GM21717 (cell line): ENCODE data around the gene COL4A6.

Source experiments
- ATAC-seq: cut with Tn5 transposase; IDR thresholded peaks from one replicate; pipeline ENCODE4 v1.9.1; 2021; ENCODE audit warnings: mild to moderate bottlenecking, moderate library complexity; ENCODE audit not compliant: unreplicated experiment

COL4A6 gene

DNA sequence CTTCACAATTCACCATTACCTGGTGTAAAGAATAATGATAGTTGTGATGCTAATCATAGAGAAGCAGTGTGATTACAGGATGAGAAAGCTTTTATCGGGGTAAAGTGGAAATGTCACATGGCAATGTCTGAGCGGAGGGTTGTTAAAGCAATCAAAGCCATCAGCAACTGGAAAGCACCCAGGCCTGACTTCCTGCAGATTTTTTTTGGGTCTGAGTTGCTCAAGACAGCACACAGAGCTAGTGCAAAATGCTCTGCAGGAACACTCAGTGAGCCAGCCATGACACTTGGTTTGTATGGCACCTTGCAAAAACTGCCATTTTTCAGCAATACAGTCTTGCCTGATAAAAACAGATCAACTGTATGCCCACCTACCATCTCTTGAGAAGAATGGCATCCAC is 152.9 kb downstream of the COL4A6 start:
- ATAC-seq = no peak

DNA sequence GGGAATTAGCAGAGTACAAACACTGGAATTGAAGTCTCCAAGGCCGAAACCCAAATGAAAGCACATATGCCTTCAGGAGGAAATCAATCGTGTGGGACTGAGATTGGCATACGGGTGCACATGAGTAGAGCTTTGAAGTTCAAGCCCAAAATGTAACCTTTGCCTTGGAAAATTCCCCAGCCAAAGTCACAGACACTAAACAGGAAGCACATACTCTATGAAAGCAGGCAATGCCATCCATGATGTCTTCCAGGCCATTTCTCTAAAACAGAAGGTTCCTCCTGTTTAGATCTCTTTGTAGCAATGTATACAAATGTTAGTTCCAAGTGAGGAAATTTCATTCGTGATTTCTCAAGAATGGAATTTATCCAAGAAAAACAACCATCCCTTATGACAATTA is 162.5 kb downstream of the COL4A6 start:
- ATAC-seq = no peak

DNA sequence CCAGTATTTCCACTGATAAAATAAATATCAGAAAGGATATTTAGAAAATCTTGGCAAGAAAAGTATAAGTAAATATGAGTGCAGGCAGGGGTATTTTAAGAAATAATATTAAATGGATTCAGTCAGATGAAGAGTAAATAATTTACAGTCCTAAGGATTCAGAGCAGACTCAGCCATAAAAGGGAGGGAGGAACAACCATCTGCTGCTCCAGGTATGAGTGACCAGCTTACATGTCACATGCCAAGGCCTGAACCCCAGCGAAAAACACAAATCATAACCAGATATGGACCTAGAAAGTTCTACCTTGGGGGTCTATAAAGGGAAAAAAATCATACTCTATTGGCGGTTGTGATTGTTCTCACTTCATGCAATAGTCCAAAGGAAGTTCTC is 166.8 kb downstream of the COL4A6 start:
- ATAC-seq = no peak

DNA sequence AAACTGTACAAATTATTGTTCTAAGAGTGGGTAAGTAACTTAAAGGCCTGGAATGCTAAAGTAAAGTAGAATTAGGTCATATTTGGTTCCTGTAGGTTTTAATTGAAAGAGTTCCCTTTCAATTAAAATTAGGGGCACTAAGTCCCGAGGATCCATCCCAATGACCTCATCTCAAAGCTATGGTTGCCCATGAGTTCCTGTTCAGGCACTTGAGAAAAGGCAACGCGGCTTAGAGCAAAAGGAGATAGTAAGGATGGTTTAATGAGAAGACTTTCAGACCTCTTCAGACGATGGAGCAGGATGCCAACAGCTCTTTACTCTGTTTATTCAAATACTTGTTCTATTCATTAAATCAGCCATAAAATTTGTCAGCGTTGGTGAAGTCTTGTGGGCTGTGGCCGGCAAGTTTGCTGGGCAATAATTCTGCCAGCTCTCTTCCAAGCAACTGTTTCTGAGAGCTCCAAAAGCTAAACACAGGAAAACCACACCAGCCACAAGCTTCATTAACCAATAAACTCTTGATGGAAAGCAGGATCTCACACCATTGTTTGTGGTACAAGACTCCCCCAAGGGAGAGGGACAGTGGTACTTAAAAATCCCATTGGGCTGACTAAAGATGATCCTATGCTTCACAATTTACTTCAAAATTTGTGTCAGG is 167.4 kb downstream of the COL4A6 start:
- ATAC-seq = no peak

DNA sequence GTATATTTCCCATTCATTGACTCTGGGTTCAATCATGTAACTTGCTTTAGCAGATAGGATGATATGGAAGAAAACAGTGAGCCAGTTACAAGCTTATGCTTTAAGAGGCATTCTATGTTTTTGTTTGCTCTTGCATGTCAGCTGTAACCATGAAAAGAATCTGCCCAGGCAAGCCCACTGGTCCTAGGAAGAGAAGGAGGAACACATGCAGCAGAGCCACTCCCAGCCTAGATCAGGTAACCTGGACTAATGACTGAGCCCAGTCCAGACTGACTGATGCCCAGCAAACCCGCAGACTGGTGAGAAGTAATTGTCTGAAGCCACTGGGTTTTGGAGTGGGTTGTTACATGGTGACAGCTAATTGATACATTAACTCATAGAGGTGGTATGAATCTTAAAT is 167.9 kb downstream of the COL4A6 start:
- no peak for ATAC-seq

DNA sequence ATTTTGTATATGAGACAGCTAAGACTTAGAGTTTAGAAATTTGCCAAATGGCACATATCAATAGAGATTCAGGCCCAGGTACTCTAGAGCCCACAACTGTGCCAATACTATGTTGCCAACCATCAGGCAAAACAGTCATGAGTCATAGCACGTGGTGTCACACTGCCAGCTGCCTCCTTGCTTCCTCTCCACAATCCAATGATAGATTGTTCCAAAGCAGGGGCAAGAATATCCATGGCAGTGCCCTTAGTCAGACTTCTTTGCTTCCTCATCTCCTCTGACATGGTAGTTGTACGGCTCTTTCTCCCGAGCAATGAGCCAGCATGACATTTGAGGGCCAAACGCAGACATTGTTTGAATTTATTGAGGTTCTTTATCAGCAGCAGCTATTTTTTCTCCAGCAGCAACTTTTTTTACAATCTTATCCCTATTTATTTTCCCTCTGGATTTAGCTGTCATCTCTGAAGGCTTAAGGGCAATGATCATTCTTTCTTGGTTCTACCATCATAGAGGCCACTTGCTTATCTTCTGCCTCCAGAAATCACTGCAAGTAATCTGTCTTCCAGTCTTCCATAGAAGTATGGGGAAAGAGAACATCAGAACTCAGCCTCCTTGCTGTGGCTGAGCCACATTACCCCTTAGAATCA is 169.7 kb downstream of the COL4A6 start:
- no peak for ATAC-seq

DNA sequence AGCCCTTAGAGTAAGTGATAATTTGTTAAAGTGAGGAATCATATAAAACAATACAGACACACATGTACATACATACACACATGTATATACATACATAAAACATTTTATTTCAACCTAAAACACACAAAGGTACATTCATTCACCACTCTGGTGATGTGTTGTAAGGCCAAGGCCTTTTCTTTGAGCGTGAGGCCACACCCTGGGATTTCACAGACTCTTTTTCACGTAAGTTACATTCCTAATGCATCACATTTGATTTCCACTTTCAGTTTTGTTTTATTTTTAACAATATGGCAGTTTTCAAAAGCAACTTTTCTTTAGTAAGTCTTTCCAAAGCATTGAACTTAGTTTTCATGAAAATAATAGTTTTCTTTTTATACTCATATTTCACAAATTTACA is 170.7 kb downstream of the COL4A6 start:
- ATAC-seq = no peak

DNA sequence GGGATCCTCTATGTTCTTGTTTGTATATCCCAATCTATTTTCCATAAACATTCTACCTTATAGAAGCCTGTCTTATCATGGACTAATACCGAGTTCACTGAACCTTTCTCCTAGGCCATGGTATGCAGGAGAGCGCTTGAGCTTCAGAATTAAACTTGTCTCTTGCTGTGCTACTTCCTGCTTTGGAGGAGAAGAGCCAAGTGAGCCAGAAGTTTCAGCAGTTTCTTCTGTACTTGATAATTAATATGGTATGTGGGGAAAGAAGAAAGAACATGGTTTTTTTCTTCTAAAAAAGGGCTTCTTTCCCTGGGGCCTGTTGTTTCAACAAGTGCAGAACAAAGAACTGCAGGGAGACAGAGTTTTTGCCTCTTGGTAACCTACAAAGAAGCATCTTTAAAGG is 173.8 kb downstream of the COL4A6 start:
- ATAC-seq = no peak

DNA sequence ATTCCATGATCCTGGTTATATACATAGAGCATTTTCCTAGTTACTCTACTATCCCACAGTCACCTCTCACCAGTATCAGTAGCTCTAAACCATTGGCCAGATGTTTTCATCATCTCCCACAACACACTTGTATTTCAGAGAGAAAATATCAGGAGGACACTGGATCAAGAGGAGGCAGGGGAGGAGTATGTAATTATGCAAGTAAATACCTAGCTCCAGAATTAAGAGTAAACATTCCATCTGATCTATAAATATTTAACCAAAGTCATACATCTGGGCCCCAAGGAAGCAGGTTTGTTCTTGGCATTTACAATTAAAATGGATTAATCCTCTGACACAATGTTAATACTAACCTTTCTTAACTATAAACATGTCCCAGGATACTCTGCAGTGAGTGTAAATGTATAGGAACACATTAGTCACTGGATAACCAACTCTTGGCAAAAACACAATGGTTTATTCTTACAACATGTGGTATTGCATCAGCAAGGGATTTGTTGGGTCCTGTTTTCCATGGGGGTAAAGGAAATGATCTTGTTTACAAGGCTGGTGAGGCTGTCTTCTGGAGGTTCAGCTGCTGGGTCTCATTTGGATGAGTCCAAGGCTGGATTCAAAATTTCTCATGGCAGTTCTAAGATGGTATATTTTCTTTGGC is 176.5 kb downstream of the COL4A6 start:
- no peak for ATAC-seq

DNA sequence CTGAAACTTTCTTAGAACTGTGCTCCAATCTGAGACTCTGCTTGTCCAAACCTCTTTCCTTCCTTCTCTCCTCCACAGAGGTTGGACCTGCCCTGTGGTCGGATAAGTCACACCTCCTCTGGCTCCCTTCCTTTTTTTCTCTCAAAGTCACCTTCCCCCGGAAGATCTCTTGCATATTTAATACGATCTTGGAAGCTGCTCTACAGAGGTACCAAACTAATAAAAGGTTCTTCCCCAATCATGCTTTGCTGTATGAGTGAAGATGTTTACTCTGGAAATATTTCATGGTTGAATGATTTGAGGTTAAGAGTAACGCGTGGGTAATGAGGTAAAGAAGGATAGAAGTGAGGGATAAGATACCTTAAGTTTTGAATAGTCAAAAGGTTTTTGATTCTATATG is 180.7 kb downstream of the COL4A6 start:
- no peak for ATAC-seq

DNA sequence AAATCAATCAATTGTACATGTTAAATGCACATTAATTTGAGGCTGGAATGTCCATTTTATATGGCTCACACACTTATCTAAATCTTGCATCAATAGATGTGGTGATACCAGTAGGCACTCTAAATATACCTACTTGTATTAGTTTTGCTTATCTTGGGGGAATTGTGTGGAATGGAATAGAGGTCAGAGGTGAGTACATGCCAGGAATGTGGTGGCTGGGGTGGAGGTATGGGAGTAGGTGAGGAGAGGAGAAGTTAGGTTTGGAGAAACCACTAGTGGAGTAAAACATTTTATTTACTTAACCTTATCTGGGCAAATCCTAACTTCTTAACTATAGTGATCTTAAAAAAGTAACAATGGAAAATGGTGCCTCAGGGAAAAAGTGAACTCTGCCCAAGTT is 183.6 kb downstream of the COL4A6 start:
- ATAC-seq = no peak

DNA sequence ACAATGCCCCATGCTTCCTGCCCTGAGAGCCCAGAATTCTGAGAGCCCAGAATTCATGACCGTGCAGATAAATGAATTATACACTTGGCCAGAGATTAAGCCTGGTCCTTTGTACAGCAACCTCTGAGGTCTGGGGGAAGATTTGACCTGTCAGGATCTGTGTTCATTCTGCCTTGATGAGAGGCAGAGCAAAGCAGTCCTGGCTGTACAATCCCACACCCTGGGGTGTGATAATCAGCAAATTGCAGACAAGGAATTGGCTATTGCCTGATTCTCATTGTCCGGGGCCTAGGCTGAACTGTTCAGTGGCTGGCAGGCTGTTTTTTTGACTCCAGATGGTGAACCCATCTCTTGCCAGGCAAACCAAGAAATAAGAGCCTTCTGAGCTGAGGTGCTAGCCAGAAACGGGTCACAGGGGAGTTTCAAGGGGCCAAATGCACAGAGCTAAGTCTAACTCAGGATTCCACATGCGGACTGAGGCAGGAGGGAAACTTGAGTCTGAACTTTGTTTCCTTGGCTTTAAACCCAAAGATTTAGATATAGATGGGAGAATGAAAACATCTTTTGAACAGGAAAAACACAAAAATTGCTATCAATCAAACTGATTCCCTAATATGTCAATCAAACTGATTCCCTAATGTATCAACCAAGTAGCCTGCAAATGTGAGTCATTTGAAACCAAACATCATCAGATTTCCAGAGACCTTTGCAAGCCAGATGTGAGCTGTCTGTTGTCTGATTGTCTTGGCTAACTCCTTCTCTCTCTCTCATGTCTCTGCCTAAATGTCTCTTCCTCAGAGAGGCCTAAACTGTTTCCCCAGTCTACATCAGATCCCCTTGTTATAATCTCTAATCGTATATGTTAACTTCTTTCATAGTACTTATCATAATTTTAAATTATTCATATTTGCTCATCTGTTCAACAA is 187.3 kb downstream of the COL4A6 start:
- ATAC-seq = no peak

DNA sequence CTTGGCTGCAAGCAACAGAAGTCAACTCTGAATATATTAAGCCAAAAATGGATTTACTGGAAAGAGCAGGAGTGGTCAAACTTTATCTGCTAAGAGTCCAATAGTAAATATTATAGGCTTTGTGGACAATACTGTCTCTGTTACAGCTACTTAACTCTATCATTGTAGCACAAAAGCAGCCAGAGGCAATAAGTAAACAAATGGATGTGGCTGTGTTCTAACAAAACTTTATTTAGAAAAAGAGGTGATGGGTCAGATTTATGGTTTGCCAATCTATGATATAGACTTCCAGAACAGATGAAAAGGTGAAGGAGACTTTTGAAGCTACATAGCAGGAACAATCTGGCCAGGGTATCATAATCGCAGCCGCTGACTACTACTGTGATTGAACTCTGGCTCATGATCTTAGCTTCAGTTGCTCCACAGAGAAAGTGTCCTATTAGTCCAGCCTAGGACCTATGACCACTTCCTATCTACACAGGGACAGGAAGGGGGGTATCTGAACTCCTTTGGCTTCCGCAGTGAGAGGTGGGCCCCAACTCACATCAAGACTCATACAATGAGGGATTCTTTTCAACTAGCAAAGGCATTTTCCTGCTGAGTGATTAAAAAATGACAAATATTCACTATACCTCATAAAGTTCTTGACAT is 191.8 kb downstream of the COL4A6 start:
- no peak for ATAC-seq

DNA sequence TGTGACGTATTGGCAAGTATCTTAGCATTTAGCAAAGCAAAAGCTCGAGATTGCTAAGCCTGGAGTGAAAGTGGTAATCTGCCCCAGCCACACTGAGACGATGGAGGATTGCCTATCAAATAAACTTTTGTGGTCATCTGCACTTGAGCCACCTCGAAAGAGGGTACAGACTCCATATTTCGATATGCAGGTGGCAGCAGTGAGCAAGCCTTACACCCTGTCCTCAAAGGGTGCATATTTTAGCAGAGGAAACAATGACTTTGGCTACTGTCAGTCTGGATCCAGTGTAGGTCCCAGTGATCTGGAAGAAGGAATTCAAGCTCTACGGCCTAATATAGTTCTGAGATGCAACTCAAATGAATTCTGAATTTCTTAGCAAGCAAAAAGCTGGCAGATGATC is 192.8 kb downstream of the COL4A6 start:
- ATAC-seq = no peak

DNA sequence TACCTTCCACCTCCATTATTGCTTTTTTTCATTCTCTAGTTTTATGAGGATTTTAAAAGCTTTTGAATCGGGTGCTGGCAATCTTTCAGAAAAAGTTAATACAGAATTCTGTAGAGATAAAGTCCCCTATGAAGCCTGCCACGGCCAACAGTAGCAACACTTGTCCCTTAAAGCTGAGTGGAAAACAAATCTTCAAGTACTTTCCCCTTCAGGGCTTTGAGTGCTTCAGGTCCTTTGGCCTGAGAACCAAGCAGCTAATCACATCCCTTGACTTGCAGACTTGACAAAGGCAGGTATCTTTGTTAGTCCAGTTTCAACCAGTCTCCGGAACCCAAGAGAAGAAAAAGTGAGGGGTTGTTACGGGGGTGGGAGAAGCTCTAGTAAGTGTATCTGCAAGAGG is 202.2 kb downstream of the COL4A6 start:
- no peak for ATAC-seq

DNA sequence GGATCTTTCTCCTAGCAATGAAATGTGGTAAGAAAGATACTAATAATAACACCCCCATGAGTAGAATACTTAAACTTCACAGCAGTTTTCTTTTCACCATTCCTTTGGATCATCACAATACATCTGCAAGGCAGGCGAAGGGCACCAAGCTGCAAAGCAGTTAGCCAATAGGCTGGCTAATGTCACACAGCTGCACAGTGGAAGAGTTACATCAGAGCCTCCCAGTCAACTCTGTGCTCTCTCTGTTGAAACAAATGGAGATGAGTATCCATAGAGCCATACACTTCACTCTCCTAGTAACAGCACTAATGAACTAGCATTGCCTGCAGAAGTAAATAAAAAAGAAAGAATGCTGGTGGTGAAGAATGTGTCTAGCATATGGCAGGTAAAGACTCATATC is 207.6 kb downstream of the COL4A6 start:
- no peak for ATAC-seq

DNA sequence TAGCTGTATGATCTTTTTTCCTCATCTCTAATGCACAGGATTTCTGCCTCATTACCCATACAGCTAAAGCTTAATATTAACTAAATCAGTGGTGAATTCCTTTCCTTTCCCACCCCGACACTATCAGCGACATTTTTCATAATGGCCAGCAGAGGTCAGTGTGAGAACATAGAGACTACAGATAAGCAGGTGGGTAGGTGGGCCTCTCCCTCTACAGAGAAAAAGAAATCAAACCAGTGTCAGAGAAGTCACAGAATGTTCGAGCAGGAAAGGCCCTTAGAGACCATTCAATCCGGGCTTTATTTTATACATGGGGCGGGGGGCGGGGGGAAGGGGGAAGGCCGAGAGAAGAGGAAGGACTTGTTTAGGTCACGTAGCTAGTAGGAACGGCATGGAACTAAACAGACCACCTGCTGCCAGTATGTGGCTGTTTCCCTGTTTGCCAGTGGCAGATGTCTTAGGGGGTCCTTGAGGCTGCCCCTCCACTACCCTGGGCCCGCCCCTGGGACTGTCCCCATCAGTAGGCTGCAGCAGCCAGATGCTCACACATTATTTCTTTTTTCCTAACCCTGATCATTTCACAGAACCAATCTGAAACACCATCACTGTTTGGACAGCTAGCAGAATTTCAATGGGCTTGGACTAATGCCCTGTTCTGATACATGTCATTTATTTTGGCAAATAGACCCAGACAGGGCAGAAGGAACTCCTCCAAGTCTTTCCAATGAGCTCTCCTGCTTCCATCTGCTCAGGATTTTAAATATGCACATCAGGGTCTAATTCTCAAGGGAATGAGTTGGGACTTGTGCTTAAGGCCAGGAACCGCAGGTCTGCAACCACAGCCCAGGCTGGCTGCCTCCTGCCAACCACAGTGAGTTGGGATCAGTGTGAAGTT is 213.2 kb downstream of the COL4A6 start:
- ATAC-seq = no peak

DNA sequence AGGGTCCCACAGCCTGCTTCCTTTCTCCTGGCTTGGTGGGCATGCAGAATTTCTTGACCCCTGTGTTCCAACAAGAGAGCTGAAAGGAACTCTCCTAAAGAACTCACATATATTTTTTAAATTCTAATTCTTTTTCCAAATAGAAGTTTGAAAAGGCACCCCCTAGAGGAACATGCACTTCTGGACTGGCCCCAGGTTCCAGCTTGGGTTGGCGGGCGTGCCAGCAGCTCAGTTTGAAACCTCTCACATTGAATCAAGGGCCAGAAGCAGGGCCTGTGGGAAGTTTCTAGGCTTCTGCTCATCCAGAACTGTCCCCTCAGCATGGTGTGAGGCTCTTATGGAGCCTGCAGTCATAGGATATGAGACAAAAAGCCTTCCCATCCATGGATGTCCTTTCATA is 214.0 kb downstream of the COL4A6 start:
- ATAC-seq = no peak

DNA sequence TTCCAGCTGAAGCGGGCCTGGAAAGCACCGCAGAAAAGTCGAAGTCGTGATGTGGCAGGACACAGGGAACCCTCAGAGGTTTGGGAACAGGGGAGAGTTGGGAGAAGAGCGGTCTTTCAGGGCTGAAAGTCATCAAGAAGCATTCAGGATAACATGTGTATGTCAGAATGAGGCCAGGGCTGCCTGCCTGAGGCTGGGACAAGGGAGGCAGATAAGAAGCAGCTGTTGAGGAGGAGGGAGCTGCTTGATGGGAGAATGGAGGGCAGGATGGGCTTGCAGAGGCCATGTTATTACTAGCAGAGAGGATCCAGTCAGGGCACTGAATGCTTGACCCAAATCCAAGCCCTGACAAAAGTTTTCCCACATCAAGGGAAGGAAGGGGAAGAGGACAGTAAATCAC is 214.6 kb downstream of the COL4A6 start:
- no peak for ATAC-seq

DNA sequence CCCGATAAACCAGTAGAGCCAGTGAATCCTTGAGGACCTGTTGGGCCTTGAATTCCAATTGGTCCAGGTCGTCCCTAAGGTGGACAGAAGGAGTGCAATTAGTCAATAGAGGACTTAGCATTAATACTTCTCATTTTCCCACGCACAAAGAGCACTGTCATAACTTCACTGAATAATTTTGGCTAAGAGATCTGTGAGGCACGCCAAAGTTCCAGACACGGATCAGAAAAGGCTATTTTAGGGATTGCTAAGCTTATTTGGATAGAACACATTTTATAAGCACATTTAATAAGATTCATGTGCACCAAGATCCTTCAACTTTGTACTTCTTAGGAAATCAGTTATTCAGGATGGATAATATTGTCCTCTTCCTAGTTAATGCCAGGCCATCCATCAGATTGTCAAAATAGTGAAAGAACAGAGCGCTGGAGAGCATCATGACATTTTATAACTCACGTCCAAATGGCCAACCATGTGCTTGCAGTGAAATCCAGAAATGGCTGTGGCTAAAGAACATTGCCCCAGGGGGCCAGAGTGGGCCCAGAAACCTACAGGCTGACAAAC is 216.8 kb downstream of the COL4A6 start:
- ATAC-seq = no peak
